H1 (cell line): Measurements from ENCODE around the gene ATP11A.

Experiments
- CTCF ChIP-seq, 3 experiments: IDR thresholded peaks; 1 replicate in 2 of 3; 2 replicates in 1 of 3; pipeline versions ENCODE4 v1.5.1 to v1.6.1; 2011; ENCODE audit warnings: low read length in 3 of 3, mild to moderate bottlenecking in 3 of 3, inconsistent platforms in 2 of 3, low read depth in 1 of 3, moderate library complexity in 1 of 3; ENCODE audit not compliant: insufficient read depth in 1 of 3; ENCODE audit errors: control extremely low read depth in 1 of 3
- EZH2 ChIP-seq: fragments of 200-600 bp; sonication (generic); IDR thresholded peaks from 2 replicates; pipeline ENCODE4 v1.7.1; 2012; ENCODE audit warnings: low read depth, mild to moderate bottlenecking, moderate library complexity, low read length, inconsistent platforms; ENCODE audit not compliant: severe bottlenecking
- PHF8 ChIP-seq: fragments of 200-600 bp; sonication (generic); conservative IDR thresholded peaks from 2 replicates; pipeline ENCODE4 v1.7.1; 2012; ENCODE audit warnings: low read depth, mild to moderate bottlenecking, inconsistent platforms, low read length, moderate library complexity
- RNF2 ChIP-seq: fragments of 200-900, 300-1000 bp; sonication (generic); IDR thresholded peaks from 2 replicates; pipeline ENCODE4 v1.7.1; 2016; ENCODE audit warnings: borderline replicate concordance, low read depth, mild to moderate bottlenecking, antibody characterized with exemption, low read length; ENCODE audit not compliant: poor library complexity, severe bottlenecking; ENCODE audit errors: missing control alignments
- SP4 ChIP-seq: IDR thresholded peaks from 2 replicates; pipeline ENCODE4 v1.6.1; 2012; ENCODE audit warnings: low read length, inconsistent platforms
- SUZ12 ChIP-seq: fragments of 200-600 bp; sonication (generic); IDR thresholded peaks from 2 replicates; pipeline ENCODE4 v1.6.1; 2012; ENCODE audit warnings: mild to moderate bottlenecking, inconsistent platforms, low read length, moderate library complexity, mixed read lengths

- TF ChIP-seq SP4 (no peak), CTCF (IDR thresholded peaks at IDR 0.05; ENCODE audit: control extremely low read depth in 1 of 3, insufficient read depth in 1 of 3, low read depth in 1 of 3, low read length in 3 of 3) (no peak), SUZ12 (no peak), EZH2 (no peak), PHF8 (no peak), RNF2 (no peak)
Measured at GRCh38 chr13:112826565-112826964, 136.7 kb downstream of the ATP11A start.
